Endodermal cell (in vitro differentiated cells): Measurements from ENCODE around the gene CRYBG3. TPM values are rescaled to one million over a fixed set of nuclear protein-coding genes. Genes with fewer than 3 reads are reported as not detected.

Experiments used
- DNase-seq: peaks from one replicate; pipeline ENCODE4 v3.0.0-alpha.2; 2017
- H3K27ac ChIP-seq: 2 replicates; pipeline ENCODE4 v1.5.1; 2013; ENCODE audit warnings: mild to moderate bottlenecking, low read depth, low read length, moderate library complexity
- H3K27me3 ChIP-seq: 2 replicates; pipeline ENCODE4 v1.6.1; 2013; ENCODE audit warnings: mild to moderate bottlenecking, low read length, moderate library complexity; ENCODE audit not compliant: insufficient read depth, control insufficient read depth, poor library complexity, severe bottlenecking
- H3K36me3 ChIP-seq: 2 replicates; pipeline ENCODE4 v1.7.0; 2013; ENCODE audit warnings: mild to moderate bottlenecking, low read length, moderate library complexity; ENCODE audit not compliant: control insufficient read depth, insufficient read depth
- H3K4me1 ChIP-seq: one replicate; pipeline ENCODE4 v1.7.0; 2013; ENCODE audit warnings: low read length; ENCODE audit not compliant: control insufficient read depth, insufficient read depth
- H3K4me3 ChIP-seq: 2 replicates; pipeline ENCODE4 v1.5.1; 2013; ENCODE audit warnings: mild to moderate bottlenecking, low read length, moderate library complexity
- H3K9ac ChIP-seq: 2 replicates; pipeline ENCODE4 v1.6.1; 2013; ENCODE audit warnings: mild to moderate bottlenecking, low read length, moderate library complexity; ENCODE audit not compliant: poor library complexity, severe bottlenecking; ENCODE audit errors: extremely low read depth
- H3K9me3 ChIP-seq: 2 replicates; pipeline ENCODE4 v1.6.1; 2013; ENCODE audit warnings: mild to moderate bottlenecking, low read length, moderate library complexity; ENCODE audit not compliant: control insufficient read depth
- H3K27ac Mint-ChIP-seq: 2 replicates; pipeline ENCODE4 v1.8.0; 2020; ENCODE audit warnings: mixed read lengths
- H3K27me3 Mint-ChIP-seq: 2 replicates; pipeline ENCODE4 v1.8.0; 2021; ENCODE audit warnings: mild to moderate bottlenecking, mixed read lengths; ENCODE audit not compliant: insufficient read depth
- H3K36me3 Mint-ChIP-seq: 2 replicates; pipeline ENCODE4 v1.8.0; 2020; ENCODE audit warnings: low read depth, mixed read lengths
- H3K4me1 Mint-ChIP-seq: 2 replicates; pipeline ENCODE4 v1.8.0; 2020; ENCODE audit warnings: mixed read lengths
- H3K4me3 Mint-ChIP-seq: 2 replicates; pipeline ENCODE4 v1.8.0; 2020; ENCODE audit warnings: mild to moderate bottlenecking, moderate library complexity, mixed read lengths
- H3K9me3 Mint-ChIP-seq: 2 replicates; pipeline ENCODE4 v1.8.0; 2020; ENCODE audit warnings: mild to moderate bottlenecking, mixed read lengths
- CTCF ChIP-seq: fragments of 200-600 bp; sonication (generic); conservative IDR thresholded peaks from 2 replicates; pipeline ENCODE4 v1.5.0; 2021; ENCODE audit warnings: antibody characterized with exemption, mild to moderate bottlenecking
- WGBS, 2 experiments: methylation state at CpG; one replicate each; pipeline versions ENCODE4 v1.1.5 to v1.1.7; 2013; ENCODE audit warnings: missing lambda C conversion rate in 2 of 2, mixed read lengths in 1 of 2; ENCODE audit not compliant: insufficient coverage in 1 of 2, insufficient read length in 1 of 2; 5-methylcytosine and 5-hydroxymethylcytosine counted together
- total RNA-seq, 2 donors: library from RNA; stranded (reverse); fragmentation: NEBNext Ultra II Directional in 1 of 2; extraction: Animal tissue kit (Norgen Biotek cat#: 25700) in 1 of 2; gene quantifications; 2 replicates in 1 of 2; 3 replicates in 1 of 2; pipeline ENCODE4 v1.2.1, GENCODE V29; 2021

The CRYBG3 gene
- total RNA-seq, 2 donors from 2014 or later: 9.7 to 10.8 TPM

GRCh38 chr3:97940034-97940433 is 118.2 kb downstream of the CRYBG3 start:
- H3K27ac ChIP-seq: no peak overlapping the region
- 60 to 72% methylated on average over 1 of the region's 1 CpG for WGBS, 2 experiments
- TF ChIP-seq CTCF: peak; percentile 68
- H3K27me3 ChIP-seq: no peaks in the 10 kb centered on the region
- peaks cover 11% of the 10 kb centered on the region for H3K36me3 Mint-ChIP-seq
- no peak overlapping the region for H3K4me3 Mint-ChIP-seq
- DNase-seq: peak; percentile 48
- H3K9ac ChIP-seq: no peak overlapping the region
- no peaks in the 10 kb centered on the region for H3K27me3 Mint-ChIP-seq
- H3K4me1 Mint-ChIP-seq: no peaks in the 10 kb centered on the region
- peaks cover 25% of the 10 kb centered on the region for H3K36me3 ChIP-seq
- no peaks in the 10 kb centered on the region for H3K4me1 ChIP-seq
- H3K4me3 ChIP-seq: no peak overlapping the region
- no peaks in the 10 kb centered on the region for H3K9me3 ChIP-seq
- no peaks in the 10 kb centered on the region for H3K9me3 Mint-ChIP-seq
- peak overlapping the region; percentile 44 for H3K27ac Mint-ChIP-seq

GRCh38 chr3:97942801-97943546 is 121.2 kb downstream of the CRYBG3 start:
- H3K27me3 ChIP-seq: no peaks in the 10 kb centered on the region
- Mint-ChIP-seq H3K27ac (no peak overlapping the region), H3K27me3 (no peaks in the 10 kb centered on the region), H3K9me3 (no peaks in the 10 kb centered on the region), H3K4me3 (no peak overlapping the region), H3K36me3 (peaks cover 23% of the 10 kb centered on the region), H3K4me1 (no peaks in the 10 kb centered on the region)
- TF ChIP-seq CTCF: no peak
- no peaks in the 10 kb centered on the region for H3K9me3 ChIP-seq
- H3K4me1 ChIP-seq: no peaks in the 10 kb centered on the region
- H3K27ac ChIP-seq: no peak overlapping the region
- peaks cover 31% of the 10 kb centered on the region for H3K36me3 ChIP-seq
- H3K9ac ChIP-seq: no peak overlapping the region
- WGBS, 2 experiments: 92 to 93% methylated on average over 2 to 3 of the region's 4 CpGs
- DNase-seq: no peak
- no peak overlapping the region for H3K4me3 ChIP-seq

DNA sequence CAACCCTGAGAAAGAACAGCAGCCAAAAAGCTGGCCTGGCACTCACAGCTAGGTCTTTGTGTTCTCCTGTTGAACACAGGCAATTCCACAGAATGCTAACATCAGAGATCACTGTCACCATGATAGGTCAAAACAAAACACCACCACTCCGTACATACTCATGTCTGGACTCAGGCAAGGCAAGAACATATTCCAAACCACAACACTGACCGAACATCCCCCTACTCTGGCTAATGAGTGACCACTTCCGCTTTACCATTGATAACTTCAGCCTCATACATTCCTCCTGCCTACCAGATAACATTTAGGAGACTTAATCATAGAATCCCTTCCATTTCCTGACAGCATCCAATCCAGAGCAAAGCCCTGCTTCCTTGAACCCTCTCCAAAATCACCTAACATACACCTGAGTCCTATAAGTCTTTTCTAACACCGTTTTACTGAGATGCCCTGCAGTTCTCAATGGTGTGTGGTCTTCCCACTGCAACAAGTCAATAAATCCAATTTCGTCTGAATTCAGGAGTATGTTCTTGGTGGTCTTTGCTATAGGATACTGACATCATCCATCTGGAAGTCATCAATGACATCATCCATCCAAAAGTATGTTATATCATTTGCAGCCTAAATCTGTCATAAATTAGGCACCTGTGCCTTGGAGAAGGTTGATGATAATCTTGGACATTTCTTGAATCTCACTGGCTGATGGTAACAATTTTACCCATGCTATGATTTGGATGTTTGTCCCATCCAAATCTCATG is 126.7 kb downstream of the CRYBG3 start:
- Mint-ChIP-seq H3K36me3 (peaks cover 22% of the 10 kb centered on the region), H3K4me1 (no peaks in the 10 kb centered on the region), H3K9me3 (no peaks in the 10 kb centered on the region), H3K4me3 (no peak overlapping the region), H3K27me3 (no peaks in the 10 kb centered on the region), H3K27ac (no peak overlapping the region)
- no peak overlapping the region for H3K9ac ChIP-seq
- no peak overlapping the region for H3K4me3 ChIP-seq
- H3K9me3 ChIP-seq: no peaks in the 10 kb centered on the region
- 89 to 95% methylated on average over 4 to 5 of the region's 5 CpGs for WGBS, 2 experiments
- no peak for TF ChIP-seq CTCF
- H3K36me3 ChIP-seq: peaks cover 18% of the 10 kb centered on the region
- no peaks in the 10 kb centered on the region for H3K27me3 ChIP-seq
- no peaks in the 10 kb centered on the region for H3K4me1 ChIP-seq
- no peak overlapping the region for H3K27ac ChIP-seq
- no peak for DNase-seq
